NCI-H1694 treated with DMSO at 0.1 percent for 48 hours (cell line): ENCODE data around the gene CACNG4.
"Not testable (repeated sequence)": the region's sequence is repeated elsewhere in the genome, so short reads cannot be mapped to it uniquely, and the experiment has no call there.

Experiments used
- DNase-seq: peaks from one replicate; lab custom pipeline; 2025; lab: John Stamatoyannopoulos, UW

CACNG4 gene

GRCh38 chr17:67018471-67019434 lies 54.2 kb downstream of the CACNG4 start:
- DNase-seq: no peak

- no peak for DNase-seq
Observed at GRCh38 chr17:67019809-67020208, 55.3 kb downstream of the CACNG4 start.

GRCh38 chr17:67020293-67020766 lies 55.8 kb downstream of the CACNG4 start:
- no peak for DNase-seq

- DNase-seq: no peak
Observed at GRCh38 chr17:67021196-67021595, 56.7 kb downstream of the CACNG4 start.

- DNase-seq: no peak
Observed at GRCh38 chr17:67021743-67022450, 57.4 kb downstream of the CACNG4 start.

GRCh38 chr17:67022451-67022810 lies 57.9 kb downstream of the CACNG4 start:
- no peak for DNase-seq

GRCh38 chr17:67024736-67025135 lies 60.2 kb downstream of the CACNG4 start:
- no peak for DNase-seq

- no peak for DNase-seq
Observed at GRCh38 chr17:67025216-67025792, 60.8 kb downstream of the CACNG4 start.

GRCh38 chr17:67026341-67026740 lies 61.8 kb downstream of the CACNG4 start:
- DNase-seq: no peak

GRCh38 chr17:67027031-67027628 lies 62.6 kb downstream of the CACNG4 start:
- DNase-seq: no peak

- DNase-seq: no peak
Observed at GRCh38 chr17:67030641-67031040, 66.1 kb downstream of the CACNG4 start.

- no peak for DNase-seq
Observed at GRCh38 chr17:67032382-67032781, 67.9 kb downstream of the CACNG4 start.

GRCh38 chr17:67032985-67033384 lies 68.5 kb downstream of the CACNG4 start:
- no peak for DNase-seq

GRCh38 chr17:67033613-67034012 lies 69.1 kb downstream of the CACNG4 start:
- DNase-seq: no peak

- DNase-seq: no peak
Observed at GRCh38 chr17:67035131-67036083, 70.9 kb downstream of the CACNG4 start.

- DNase-seq: no peak
Observed at GRCh38 chr17:67038861-67039365, 74.4 kb downstream of the CACNG4 start.

- DNase-seq: no peak
Observed at GRCh38 chr17:67040652-67041051, 76.1 kb downstream of the CACNG4 start.

- not testable (repeated sequence) for DNase-seq
Observed at GRCh38 chr17:67041119-67041518, 76.6 kb downstream of the CACNG4 start.

GRCh38 chr17:67041531-67041930 lies 77.0 kb downstream of the CACNG4 start:
- DNase-seq: no peak

- no peak for DNase-seq
Observed at GRCh38 chr17:67041941-67042899, 77.7 kb downstream of the CACNG4 start.
